HEK293 (cell line): ENCODE results near the gene M6PR.

ENCODE experiments used
- CTCF ChIA-PET: fragments of 350-600 bp; formaldehyde crosslinking; extraction: SDS; loops from one replicate; lab custom pipeline; 2021; ENCODE audit warnings: antibody characterized with exemption; lab: Yijun Ruan, JAX
- POLR2A ChIA-PET: fragments of 300-600 bp; formaldehyde crosslinking; extraction: SDS; loops from one replicate; lab custom pipeline; 2020; ENCODE audit warnings: antibody characterized with exemption, inconsistent platforms; lab: Yijun Ruan, JAX
- H3K27ac ChIP-seq: fragments of 200-500 bp; sonication (Bioruptor generic); 2 replicates; pipeline ENCODE4 v1.5.1; 2014; ENCODE audit warnings: low read depth, low read length, control low read depth, inconsistent platforms; ENCODE audit errors: extremely low read depth
- H3K36me3 ChIP-seq, 2 experiments: fragments of 200-500 bp in 1 of 2; sonication (Bioruptor generic) in 1 of 2; 1 replicate in 1 of 2; 2 replicates in 1 of 2; pipeline ENCODE4 v1.5.1; 2014 to 2017; ENCODE audit warnings: inconsistent platforms in 2 of 2, low read length in 2 of 2; ENCODE audit not compliant: control insufficient read depth in 2 of 2, insufficient read depth in 1 of 2
- H3K4me1 ChIP-seq: fragments of 200-500 bp; sonication (Bioruptor generic); 2 replicates; pipeline ENCODE4 v1.5.1; 2014; ENCODE audit warnings: mild to moderate bottlenecking, low read length, inconsistent platforms; ENCODE audit not compliant: control insufficient read depth, insufficient read depth
- H3K4me3 ChIP-seq: 2 replicates; pipeline ENCODE4 v1.5.1; 2011; ENCODE audit warnings: low read depth, mild to moderate bottlenecking, control low read depth, low read length, moderate library complexity
- H3K9me3 ChIP-seq: fragments of 200-500 bp; sonication (Bioruptor generic); 2 replicates; pipeline ENCODE4 v1.5.1; 2014; ENCODE audit warnings: low read depth, low read length, inconsistent platforms; ENCODE audit not compliant: control insufficient read depth, insufficient read depth
- EGR2 ChIP-seq: fragments of 450-650 bp; formaldehyde crosslinking; IDR thresholded peaks from 2 replicates; pipeline ENCODE4 v1.5.1; 2016; ENCODE audit warnings: low read depth, missing biosample characterization, missing genetic modification characterization
- KLF16 ChIP-seq: fragments of 450-650 bp; formaldehyde crosslinking; IDR thresholded peaks from 2 replicates; pipeline ENCODE4 v1.5.1; 2017; ENCODE audit warnings: missing biosample characterization, missing genetic modification characterization
- OVOL3 ChIP-seq: fragments of 450-650 bp; formaldehyde crosslinking; IDR thresholded peaks from 2 replicates; pipeline ENCODE4 v1.5.1; 2016; ENCODE audit warnings: missing biosample characterization, missing genetic modification characterization
- RBAK ChIP-seq: fragments of 450-650 bp; formaldehyde crosslinking; IDR thresholded peaks from 2 replicates; pipeline ENCODE4 v1.5.1; 2016; ENCODE audit warnings: missing biosample characterization, missing genetic modification characterization
- ZBTB20 ChIP-seq: fragments of 450-650 bp; formaldehyde crosslinking; IDR thresholded peaks from 2 replicates; pipeline ENCODE4 v1.5.1; 2016; ENCODE audit warnings: missing biosample characterization, missing genetic modification characterization
- ZBTB21 ChIP-seq: fragments of 450-650 bp; formaldehyde crosslinking; IDR thresholded peaks from 2 replicates; pipeline ENCODE4 v1.5.1; 2017; ENCODE audit warnings: missing biosample characterization, missing genetic modification characterization
- ZBTB49 ChIP-seq: fragments of 450-650 bp; formaldehyde crosslinking; IDR thresholded peaks from 2 replicates; pipeline ENCODE4 v1.5.1; 2016; ENCODE audit warnings: missing biosample characterization, missing genetic modification characterization, low read depth
- ZFP69B ChIP-seq: fragments of 450-650 bp; formaldehyde crosslinking; IDR thresholded peaks from 2 replicates; pipeline ENCODE4 v1.5.1; 2016; ENCODE audit warnings: missing biosample characterization, missing genetic modification characterization
- ZNF114 ChIP-seq: fragments of 450-650 bp; formaldehyde crosslinking; IDR thresholded peaks from 2 replicates; pipeline ENCODE4 v1.5.0; 2017; ENCODE audit warnings: missing biosample characterization, missing genetic modification characterization
- ZNF146 ChIP-seq: fragments of 450-650 bp; formaldehyde crosslinking; IDR thresholded peaks from 2 replicates; pipeline ENCODE4 v1.5.1; 2016; ENCODE audit warnings: missing biosample characterization, missing genetic modification characterization
- ZNF16 ChIP-seq: fragments of 450-650 bp; formaldehyde crosslinking; IDR thresholded peaks from 2 replicates; pipeline ENCODE4 v1.5.1; 2016; ENCODE audit warnings: low read depth, missing biosample characterization, missing genetic modification characterization
- ZNF184 ChIP-seq: fragments of 450-650 bp; IDR thresholded peaks from 2 replicates; pipeline ENCODE4 v1.5.1; 2018; ENCODE audit warnings: missing biosample characterization, mild to moderate bottlenecking, missing genetic modification characterization
- ZNF23 ChIP-seq: fragments of 450-650 bp; formaldehyde crosslinking; IDR thresholded peaks from 2 replicates; pipeline ENCODE4 v1.5.1; 2016; ENCODE audit warnings: missing biosample characterization, missing genetic modification characterization, borderline replicate concordance
- ZNF391 ChIP-seq: fragments of 450-650 bp; formaldehyde crosslinking; IDR thresholded peaks from 2 replicates; pipeline ENCODE4 v1.5.1; 2016; ENCODE audit warnings: low read depth, missing biosample characterization, missing genetic modification characterization, borderline replicate concordance
- ZNF416 ChIP-seq: fragments of 450-650 bp; formaldehyde crosslinking; IDR thresholded peaks from 2 replicates; pipeline ENCODE4 v1.5.1; 2016; ENCODE audit warnings: missing biosample characterization, missing genetic modification characterization
- TF ChIP-seq, protein P1 (sequence below): fragments of 450-650 bp; formaldehyde crosslinking; IDR thresholded peaks from 2 replicates; pipeline ENCODE4 v1.5.1; 2017; ENCODE audit warnings: missing biosample characterization, missing genetic modification characterization
- TF ChIP-seq, protein P2 (sequence below): fragments of 450-650 bp; formaldehyde crosslinking; IDR thresholded peaks from 2 replicates; pipeline ENCODE4 v1.5.1; 2016; ENCODE audit warnings: missing biosample characterization, missing genetic modification characterization
- TF ChIP-seq, protein P3 (sequence below): fragments of 450-650 bp; formaldehyde crosslinking; IDR thresholded peaks from 2 replicates; pipeline ENCODE4 v1.5.0; 2017; ENCODE audit warnings: missing biosample characterization, missing genetic modification characterization, borderline replicate concordance

The M6PR gene

GRCh38 chr12:8894986-8895385 is 54.5 kb downstream of the M6PR start (continued):
- no peak for TF ChIP-seq ZFP69B
- no peak for TF ChIP-seq OVOL3 (tag by site-specific recombination)
- no peak for TF ChIP-seq ZNF23 (tag by site-specific recombination)

- POLR2A ChIA-PET = no interaction called here
Observed at GRCh38 chr12:8894378-8894777, 55.1 kb downstream of the M6PR start.

More at GRCh38 chr12:8894378-8894777, 55.1 kb downstream of the M6PR start:
- H3K4me1 ChIP-seq = no peaks in the 10 kb centered on the region
- no peaks in the 10 kb centered on the region for H3K9me3 ChIP-seq
- CTCF ChIA-PET = interaction anchor here (0.6 to 0.9 kb wide), 5 partner anchors 10 to 149 kb away, joined by 3 to 7 read pairs (median 3); no protein-coding TSS in a partner anchor
- H3K27ac ChIP-seq = no peak overlapping the region
- no peak for TF ChIP-seq ZBTB49 (tag by site-specific recombination)
- TF ChIP-seq ZNF114 (tag by site-specific recombination) = no peak
- no peak for TF ChIP-seq ZNF416 (tag by site-specific recombination)
- TF ChIP-seq, protein P1, sequence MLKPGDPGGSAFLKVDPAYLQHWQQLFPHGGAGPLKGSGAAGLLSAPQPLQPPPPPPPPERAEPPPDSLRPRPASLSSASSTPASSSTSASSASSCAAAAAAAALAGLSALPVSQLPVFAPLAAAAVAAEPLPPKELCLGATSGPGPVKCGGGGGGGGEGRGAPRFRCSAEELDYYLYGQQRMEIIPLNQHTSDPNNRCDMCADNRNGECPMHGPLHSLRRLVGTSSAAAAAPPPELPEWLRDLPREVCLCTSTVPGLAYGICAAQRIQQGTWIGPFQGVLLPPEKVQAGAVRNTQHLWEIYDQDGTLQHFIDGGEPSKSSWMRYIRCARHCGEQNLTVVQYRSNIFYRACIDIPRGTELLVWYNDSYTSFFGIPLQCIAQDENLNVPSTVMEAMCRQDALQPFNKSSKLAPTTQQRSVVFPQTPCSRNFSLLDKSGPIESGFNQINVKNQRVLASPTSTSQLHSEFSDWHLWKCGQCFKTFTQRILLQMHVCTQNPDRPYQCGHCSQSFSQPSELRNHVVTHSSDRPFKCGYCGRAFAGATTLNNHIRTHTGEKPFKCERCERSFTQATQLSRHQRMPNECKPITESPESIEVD = no peak
- no peak for TF ChIP-seq KLF16 (tag by site-specific recombination)
- TF ChIP-seq EGR2 (tag by site-specific recombination) = no peak
- TF ChIP-seq RBAK (tag by site-specific recombination) = no peak
- no peak for TF ChIP-seq ZBTB21
- TF ChIP-seq ZBTB20 = no peak
- no peak for TF ChIP-seq ZNF184 (tag by site-specific recombination)
- TF ChIP-seq, protein P2, sequence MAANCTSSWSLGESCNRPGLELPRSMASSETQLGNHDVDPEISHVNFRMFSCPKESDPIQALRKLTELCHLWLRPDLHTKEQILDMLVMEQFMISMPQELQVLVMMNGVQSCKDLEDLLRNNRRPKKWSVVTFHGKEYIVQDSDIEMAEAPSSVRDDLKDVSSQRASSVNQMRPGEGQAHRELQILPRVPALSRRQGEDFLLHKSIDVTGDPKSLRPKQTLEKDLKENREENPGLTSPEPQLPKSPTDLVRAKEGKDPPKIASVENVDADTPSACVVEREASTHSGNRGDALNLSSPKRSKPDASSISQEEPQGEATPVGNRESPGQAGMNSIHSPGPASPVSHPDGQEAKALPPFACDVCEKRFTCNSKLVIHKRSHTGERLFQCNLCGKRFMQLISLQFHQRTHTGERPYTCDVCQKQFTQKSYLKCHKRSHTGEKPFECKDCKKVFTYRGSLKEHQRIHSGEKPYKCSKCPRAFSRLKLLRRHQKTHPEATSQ (tag by site-specific recombination) = no peak
- TF ChIP-seq ZNF146 (tag by site-specific recombination) = no peak
- TF ChIP-seq, protein P3, sequence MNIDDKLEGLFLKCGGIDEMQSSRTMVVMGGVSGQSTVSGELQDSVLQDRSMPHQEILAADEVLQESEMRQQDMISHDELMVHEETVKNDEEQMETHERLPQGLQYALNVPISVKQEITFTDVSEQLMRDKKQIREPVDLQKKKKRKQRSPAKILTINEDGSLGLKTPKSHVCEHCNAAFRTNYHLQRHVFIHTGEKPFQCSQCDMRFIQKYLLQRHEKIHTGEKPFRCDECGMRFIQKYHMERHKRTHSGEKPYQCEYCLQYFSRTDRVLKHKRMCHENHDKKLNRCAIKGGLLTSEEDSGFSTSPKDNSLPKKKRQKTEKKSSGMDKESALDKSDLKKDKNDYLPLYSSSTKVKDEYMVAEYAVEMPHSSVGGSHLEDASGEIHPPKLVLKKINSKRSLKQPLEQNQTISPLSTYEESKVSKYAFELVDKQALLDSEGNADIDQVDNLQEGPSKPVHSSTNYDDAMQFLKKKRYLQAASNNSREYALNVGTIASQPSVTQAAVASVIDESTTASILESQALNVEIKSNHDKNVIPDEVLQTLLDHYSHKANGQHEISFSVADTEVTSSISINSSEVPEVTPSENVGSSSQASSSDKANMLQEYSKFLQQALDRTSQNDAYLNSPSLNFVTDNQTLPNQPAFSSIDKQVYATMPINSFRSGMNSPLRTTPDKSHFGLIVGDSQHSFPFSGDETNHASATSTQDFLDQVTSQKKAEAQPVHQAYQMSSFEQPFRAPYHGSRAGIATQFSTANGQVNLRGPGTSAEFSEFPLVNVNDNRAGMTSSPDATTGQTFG (tag by site-specific recombination) = no peak
- TF ChIP-seq ZNF16 (tag by site-specific recombination) = no peak
- TF ChIP-seq ZNF391 (tag by site-specific recombination) = no peak
- no peak overlapping the region for H3K4me3 ChIP-seq
- H3K36me3 ChIP-seq = no peaks in the 10 kb centered on the region
